K562 (cell line): Measurements from ENCODE around the gene TRIM14. TPM values are rescaled to one million over a fixed set of nuclear protein-coding genes. Genes with fewer than 3 reads are reported as not detected.

Experiments
- BCL6 ChIP-seq: fragments of 250-450 bp; sonication (Bioruptor Pico); IDR thresholded peaks from 2 replicates; pipeline ENCODE4 v1.4.0; 2020
- CXXC5 ChIP-seq: fragments of 250-450 bp; sonication (Bioruptor Pico); IDR thresholded peaks from 2 replicates; pipeline ENCODE4 v1.8.0; 2022; ENCODE audit warnings: inconsistent platforms, mild to moderate bottlenecking, moderate library complexity
- DMBX1 ChIP-seq: fragments of 250-450 bp; sonication (Bioruptor Pico); IDR thresholded peaks from 2 replicates; pipeline ENCODE4 v1.8.0; 2022; ENCODE audit warnings: inconsistent platforms, mild to moderate bottlenecking, moderate library complexity, borderline replicate concordance
- MAFG ChIP-seq: fragments of 450-650 bp; conservative IDR thresholded peaks from 2 replicates; pipeline ENCODE4 v1.6.1; 2016; ENCODE audit warnings: missing genetic modification characterization, missing compliant biosample characterization
- MLLT1 ChIP-seq, 2 experiments: fragments of 450-650 bp; IDR thresholded peaks; 2 replicates each; pipeline ENCODE4 v1.6.1; 2016
- NR2C1 ChIP-seq, 2 experiments: fragments of 450-650 bp; IDR thresholded peaks; 2 replicates each; pipeline ENCODE4 v1.6.1; 2017; ENCODE audit warnings: mild to moderate bottlenecking in 2 of 2, antibody characterized with exemption in 1 of 2, inconsistent platforms in 1 of 2, missing compliant biosample characterization in 1 of 2, missing genetic modification characterization in 1 of 2
- PTRF ChIP-seq: fragments of 450-650 bp; IDR thresholded peaks from 2 replicates; pipeline ENCODE4 v1.6.1; 2016; ENCODE audit warnings: mild to moderate bottlenecking, missing genetic modification characterization, missing compliant biosample characterization
- STAT5A ChIP-seq: IDR thresholded peaks from 2 replicates; pipeline ENCODE4 v1.6.1; 2012; ENCODE audit warnings: low read length, inconsistent platforms, borderline replicate concordance
- TSHZ1 ChIP-seq: fragments of 250-450 bp; sonication (Bioruptor Pico); IDR thresholded peaks from 2 replicates; pipeline ENCODE4 v1.4.0; 2020; ENCODE audit warnings: mild to moderate bottlenecking, moderate library complexity
- ZBTB17 ChIP-seq: fragments of 450-650 bp; formaldehyde crosslinking; IDR thresholded peaks from 2 replicates; pipeline ENCODE4 v1.4.0; 2020; ENCODE audit warnings: mild to moderate bottlenecking
- ZNF589 ChIP-seq: fragments of 200-800 bp; sonication (Bioruptor generic); IDR thresholded peaks from 2 replicates; pipeline ENCODE4 v1.6.1; 2016; ENCODE audit warnings: low read depth, missing genetic modification characterization, missing compliant biosample characterization
- ZNF592 ChIP-seq: fragments of 450-650 bp; IDR thresholded peaks from 2 replicates; pipeline ENCODE4 v1.6.1; 2017; ENCODE audit warnings: antibody characterized with exemption, mild to moderate bottlenecking
- ZNF644 ChIP-seq: fragments of 200-800 bp; sonication (Bioruptor generic); IDR thresholded peaks from 2 replicates; pipeline ENCODE4 v1.6.1; 2016; ENCODE audit warnings: low read depth, missing genetic modification characterization, missing compliant biosample characterization
- ZNF695 ChIP-seq: fragments of 450-650 bp; formaldehyde crosslinking; IDR thresholded peaks from 2 replicates; pipeline ENCODE4 v1.4.0; 2020; ENCODE audit warnings: mild to moderate bottlenecking, moderate library complexity
- ZNF76 ChIP-seq: fragments of 250-450 bp; sonication (Bioruptor Pico); IDR thresholded peaks from 2 replicates; pipeline ENCODE4 v1.4.0; 2020; ENCODE audit warnings: mild to moderate bottlenecking, moderate library complexity, borderline replicate concordance
- ZNF785 ChIP-seq: fragments of 250-450 bp; sonication (Bioruptor Pico); IDR thresholded peaks from 2 replicates; pipeline ENCODE4 v1.4.0; 2020; ENCODE audit warnings: mild to moderate bottlenecking
- polyA plus RNA-seq, 8 experiments: library from polyadenylated mRNA; depleted of rRNA in 4 of 8; stranded (reverse) in 5 of 8; unstranded in 3 of 8; fragments of >200 nt; fragmentation: Nextera tagmentation in 2 of 8; fragmentation: Illumina TruSeq in 1 of 8; extraction: Ambion mirVana in 2 of 8; extraction: Trizol in 1 of 8; gene quantifications; 2 replicates each; pipeline versions ENCODE4 v1.2.1 to v1.2.3, GENCODE V29; 2011 to 2014; ENCODE audit warnings: inconsistent platforms in 1 of 8, missing spikeins in 1 of 8
- total RNA-seq, 7 experiments: library from RNA; depleted of rRNA in 6 of 7; stranded (reverse); fragments of >200 nt in 6 of 7; fragmentation: Illumina TruSeq in 2 of 7; extraction: Trizol in 2 of 7; gene quantifications; 2 replicates each; pipeline versions ENCODE4 v1.2.1 to v1.2.3, GENCODE V29; 2011 to 2021; ENCODE audit warnings: low replicate concordance in 1 of 7

The TRIM14 gene
- total and polyA plus RNA-seq, 9 of the 15 experiments (the other 6 are each of a cell fraction or from before 2014, with no cell fraction given) = 7.6 to 41.0 (median 17.9) TPM

GRCh38 chr9:98049288-98050072 lies 69.5 kb downstream of the TRIM14 start (continued):
- TF ChIP-seq ZBTB17 (peak; percentile 77), ZNF589 (CRISPR knock-in tag) (0 out of 2 replicates have a peak, but pooled peaks have one; percentile 52), STAT5A (peak; percentile 85), BCL6 (CRISPR knock-in tag) (peak; percentile 45; the same call in 1 of the 2 replicates), PTRF (tag) (peak; percentile 93), TSHZ1 (peak; percentile 75; the same call in 1 of the 2 replicates), ZNF695 (CRISPR knock-in tag) (no peak), DMBX1 (CRISPR knock-in tag) (peak; percentile 96), ZNF592 (peak; percentile 98), MAFG (tag) (peak; percentile 27; the same call in 1 of the 2 replicates), CXXC5 (CRISPR knock-in tag) (peak; percentile 60), ZNF76 (CRISPR knock-in tag) (peak; percentile 48; the same call in 1 of the 2 replicates), ZNF785 (CRISPR knock-in tag) (no peak), ZNF644 (peak; percentile 87), NR2C1 (IDR thresholded peaks at IDR 0.05) (no peak), NR2C1 (tag; IDR thresholded peaks at IDR 0.05) (peak; percentile 88), MLLT1 (IDR thresholded peaks at IDR 0.05) (no peak)
